GM18507 (cell line): Measurements from ENCODE around the gene ZSCAN29.

Experiments
- DNase-seq: peaks from one replicate; pipeline ENCODE4 v3.0.0; 2011; ENCODE audit warnings: low read depth; ENCODE audit not compliant: insufficient read length; ENCODE audit errors: extremely low spot score
- FAIRE-seq: peaks from 2 replicates; lab custom pipeline; 2011; peaks lifted over from hg19 to GRCh38; lab: Jason Lieb, UNC

The ZSCAN29 gene

DNA sequence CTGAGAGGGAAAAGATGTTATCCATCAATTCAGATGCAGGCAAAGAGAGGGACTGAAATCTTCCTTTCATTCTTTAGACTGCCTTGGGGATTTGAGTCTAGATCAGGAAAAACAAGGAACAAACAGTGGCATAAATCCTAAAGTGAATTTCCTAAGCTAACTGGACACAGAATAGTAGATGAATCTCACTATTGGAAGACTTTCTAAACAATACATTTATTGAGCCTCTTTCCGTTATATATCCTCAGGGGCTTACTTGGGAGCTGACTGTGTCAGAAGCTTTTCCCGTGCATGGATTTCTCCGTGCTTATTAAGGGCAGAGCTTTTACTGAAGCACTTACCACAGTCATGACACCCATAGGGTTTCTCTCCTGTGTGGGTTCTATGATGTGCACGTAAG lies 10.0 kb downstream of the ZSCAN29 start:
- FAIRE-seq (no peak), DNase-seq (no peak)

GRCh38 chr15:43352693-43353382 lies 18.0 kb downstream of the ZSCAN29 start:
- DNase-seq, result no peak
- FAIRE-seq, result no peak

GRCh38 chr15:43347114-43347513 lies 23.7 kb downstream of the ZSCAN29 start:
- FAIRE-seq (no peak), DNase-seq (no peak)

- DNase-seq (no peak), FAIRE-seq (no peak)
Observed at GRCh38 chr15:43346305-43346704, 24.5 kb downstream of the ZSCAN29 start.

DNA sequence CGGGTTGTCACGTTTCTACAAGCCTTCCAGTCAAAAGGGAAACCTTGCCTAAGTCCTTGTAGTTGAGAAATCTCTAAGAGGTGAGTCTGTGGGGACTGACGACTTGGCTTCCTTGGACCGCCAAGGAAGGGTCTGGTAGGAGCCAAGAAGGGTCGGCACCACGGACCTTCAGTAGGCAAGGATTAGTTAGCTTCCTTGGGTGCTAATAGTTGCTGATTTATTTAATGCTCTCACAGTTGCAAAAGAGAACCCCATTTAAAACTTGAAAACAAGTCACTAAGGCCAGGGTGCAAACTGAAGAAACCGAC lies 40.1 kb downstream of the ZSCAN29 start:
- no peak for FAIRE-seq
- DNase-seq, result no peak

GRCh38 chr15:43329960-43330779 lies 40.7 kb downstream of the ZSCAN29 start, which contains the start of gene LCMT2:
Gene LCMT2, minus strand, starts transcription at chr15:43330573. Its CDS starts 84 bp downstream, at chr15:43330489.
- peak; percentile 96 for FAIRE-seq
- peak; percentile 84 for DNase-seq

- FAIRE-seq (no peak), DNase-seq (no peak)
Observed at GRCh38 chr15:43329217-43329959, 41.5 kb downstream of the ZSCAN29 start.

DNA sequence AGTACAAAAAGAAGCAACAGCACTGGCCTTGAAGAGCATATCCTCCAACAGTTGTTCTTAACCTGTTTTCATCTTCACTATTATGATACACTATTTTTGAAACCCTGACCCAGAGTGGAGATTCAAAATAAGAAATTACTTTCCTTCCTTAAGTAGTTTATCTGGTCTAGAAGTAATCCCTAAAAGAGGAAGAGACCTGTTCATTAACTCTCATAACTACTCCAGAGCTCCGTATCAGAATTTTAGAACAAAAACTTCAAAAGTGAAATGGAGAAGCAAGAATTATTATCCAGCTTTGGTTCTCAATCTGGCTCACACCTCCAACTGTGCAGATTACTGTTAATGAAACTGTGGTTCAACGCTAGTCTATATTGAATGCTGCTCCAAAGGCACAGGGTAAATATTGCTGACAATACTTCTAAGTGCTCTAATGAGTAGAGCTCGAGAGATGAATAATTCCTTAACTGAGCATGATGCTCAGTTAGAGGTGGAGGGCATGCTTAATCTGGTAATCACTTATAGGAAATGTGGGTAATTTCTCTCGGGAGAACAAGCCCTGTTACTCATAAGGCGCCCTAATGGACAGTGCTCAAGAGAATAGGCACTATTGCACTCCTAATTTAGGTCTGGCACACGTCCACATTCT lies 45.7 kb downstream of the ZSCAN29 start:
- FAIRE-seq (no peak), DNase-seq (no peak)

- FAIRE-seq (no peak), DNase-seq (no peak)
Observed at GRCh38 chr15:43318990-43319771, 51.7 kb downstream of the ZSCAN29 start.

GRCh38 chr15:43317566-43318184 lies 53.2 kb downstream of the ZSCAN29 start:
- no peak for DNase-seq
- FAIRE-seq, result no peak

GRCh38 chr15:43316971-43317346 lies 53.9 kb downstream of the ZSCAN29 start:
- DNase-seq (no peak), FAIRE-seq (no peak)

GRCh38 chr15:43316016-43316970 lies 54.5 kb downstream of the ZSCAN29 start:
- FAIRE-seq, result no peak
- DNase-seq, result no peak

- FAIRE-seq, result no peak
Observed at GRCh38 chr15:43314171-43314570, 56.7 kb downstream of the ZSCAN29 start.

GRCh38 chr15:43312378-43312777 lies 58.5 kb downstream of the ZSCAN29 start:
- DNase-seq (no peak), FAIRE-seq (no peak)

More at GRCh38 chr15:43314171-43314570, 56.7 kb downstream of the ZSCAN29 start:
- DNase-seq, result no peak
